ENCODE data around the gene SWT1. TPM values are rescaled to one million over a fixed set of nuclear protein-coding genes. Genes with fewer than 3 reads are reported as not detected.
A peak's percentile ranks its signal among the peaks of the same experiment; 100 is the strongest.

Gene SWT1
- total and polyA plus RNA-seq, 10 donors = 1.3 to 12.8 (median 6.6) TPM

DNA sequence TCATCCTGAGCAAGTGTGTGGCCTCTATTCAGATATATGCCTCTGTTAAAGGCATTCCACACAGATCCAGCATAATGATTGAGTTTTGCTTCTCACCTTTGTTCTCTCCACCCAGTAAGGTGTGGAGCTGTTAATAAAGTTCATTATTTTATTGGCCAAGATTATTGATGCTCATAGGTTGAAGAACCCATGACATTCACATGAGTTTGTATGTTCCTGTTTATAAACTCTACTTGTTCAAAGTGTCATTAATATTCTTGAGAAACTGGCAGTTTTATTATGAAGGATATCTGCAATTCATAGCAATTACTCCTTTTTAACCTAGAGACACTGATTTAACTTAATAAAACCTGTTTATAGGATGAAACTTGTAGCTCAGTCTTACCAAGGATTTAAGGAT is 138.1 kb downstream of the SWT1 start:
- H3K36me3 ChIP-seq = peaks cover 0 to 70% (median 48%) of the 10 kb centered on the region in 6 donors
- H3K27ac ChIP-seq = no peak overlapping the region
- no peak overlapping the region for H3K4me3 ChIP-seq
- no peak for TF ChIP-seq POLR2A (IDR thresholded peaks at IDR 0.05)
- no peak for TF ChIP-seq POLR2AphosphoS5 (IDR thresholded peaks at IDR 0.05)
- TF ChIP-seq, protein P1, sequence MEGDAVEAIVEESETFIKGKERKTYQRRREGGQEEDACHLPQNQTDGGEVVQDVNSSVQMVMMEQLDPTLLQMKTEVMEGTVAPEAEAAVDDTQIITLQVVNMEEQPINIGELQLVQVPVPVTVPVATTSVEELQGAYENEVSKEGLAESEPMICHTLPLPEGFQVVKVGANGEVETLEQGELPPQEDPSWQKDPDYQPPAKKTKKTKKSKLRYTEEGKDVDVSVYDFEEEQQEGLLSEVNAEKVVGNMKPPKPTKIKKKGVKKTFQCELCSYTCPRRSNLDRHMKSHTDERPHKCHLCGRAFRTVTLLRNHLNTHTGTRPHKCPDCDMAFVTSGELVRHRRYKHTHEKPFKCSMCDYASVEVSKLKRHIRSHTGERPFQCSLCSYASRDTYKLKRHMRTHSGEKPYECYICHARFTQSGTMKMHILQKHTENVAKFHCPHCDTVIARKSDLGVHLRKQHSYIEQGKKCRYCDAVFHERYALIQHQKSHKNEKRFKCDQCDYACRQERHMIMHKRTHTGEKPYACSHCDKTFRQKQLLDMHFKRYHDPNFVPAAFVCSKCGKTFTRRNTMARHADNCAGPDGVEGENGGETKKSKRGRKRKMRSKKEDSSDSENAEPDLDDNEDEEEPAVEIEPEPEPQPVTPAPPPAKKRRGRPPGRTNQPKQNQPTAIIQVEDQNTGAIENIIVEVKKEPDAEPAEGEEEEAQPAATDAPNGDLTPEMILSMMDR (IDR thresholded peaks at IDR 0.05 in 8 of 11, conservative IDR thresholded peaks at IDR 0.05 in 3 of 11) = no peak
- H3K27me3 ChIP-seq (replicated peaks in 1 of 7) = no peaks in the 10 kb centered on the region
- no peak for DNase-seq
- intact Hi-C loops (cut with DNase I; ENCODE audit: low total_unique reads) = no loop called here
- H3K9me3 ChIP-seq = no peaks in the 10 kb centered on the region
- H3K4me1 ChIP-seq = peaks cover 0 to 21% (median 12%) of the 10 kb centered on the region in 6 donors

DNA sequence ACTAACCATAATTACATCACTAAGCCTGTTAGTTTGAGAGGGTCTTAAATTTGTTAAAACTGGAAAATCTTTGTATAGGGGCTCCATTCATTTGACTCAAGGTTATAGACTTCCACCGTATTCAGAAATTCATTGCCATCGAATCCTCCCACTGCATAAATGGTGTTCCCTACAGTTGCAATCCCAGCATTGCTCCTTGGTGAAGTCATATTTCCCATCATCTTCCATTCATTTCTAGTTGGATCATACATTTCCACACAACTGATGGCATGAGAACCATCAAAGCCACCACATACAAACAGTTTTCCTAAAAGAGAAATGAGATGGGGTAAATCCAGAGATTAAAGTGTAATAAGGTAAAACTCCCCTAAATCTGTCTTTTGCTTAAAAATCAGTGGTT is 141.0 kb downstream of the SWT1 start:
- TF ChIP-seq POLR2A (IDR thresholded peaks at IDR 0.05) (no peak), POLR2AphosphoS5 (IDR thresholded peaks at IDR 0.05) (no peak)
- TF ChIP-seq, protein P1 (IDR thresholded peaks at IDR 0.05 in 8 of 11, conservative IDR thresholded peaks at IDR 0.05 in 3 of 11) = no peak
- peaks cover 0 to 99% (median 71%) of the 10 kb centered on the region in 6 donors for H3K36me3 ChIP-seq
- no peaks in the 10 kb centered on the region for H3K9me3 ChIP-seq
- no peak overlapping the region for H3K4me3 ChIP-seq
- no peaks in the 10 kb centered on the region for H3K27me3 ChIP-seq (replicated peaks in 1 of 7)
- no peak for DNase-seq
- intact Hi-C loops (cut with DNase I; ENCODE audit: low total_unique reads) = no loop called here
- H3K4me1 ChIP-seq = peaks cover 0 to 2% (median 0%) of the 10 kb centered on the region in 6 donors
- H3K27ac ChIP-seq = no peak overlapping the region
- 95 to 98% (median 96%) methylated on average over 2 of the region's 2 CpGs for WGBS, 5 donors

DNA sequence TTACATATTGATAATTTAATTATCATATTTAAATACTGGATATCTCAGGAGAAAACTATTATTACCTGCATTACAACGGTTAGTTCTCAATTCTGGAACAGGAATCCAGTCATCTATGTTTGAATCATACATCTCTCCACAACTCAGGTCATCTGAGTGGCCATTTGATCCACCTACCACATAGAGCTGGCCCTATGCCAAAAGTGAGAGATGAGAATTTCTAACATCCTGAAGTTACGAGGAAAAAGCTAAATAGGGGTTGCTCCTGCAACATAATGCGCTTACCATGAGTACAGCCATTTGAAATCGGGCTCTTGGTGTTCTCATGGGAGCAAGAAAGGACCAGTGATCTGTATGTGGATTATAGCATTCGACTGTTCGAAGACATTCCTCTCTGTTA is 143.2 kb downstream of the SWT1 start:
- no peak for DNase-seq
- Histone ChIP-seq H3K27ac (no peak overlapping the region), H3K4me3 (no peak overlapping the region), H3K27me3 (replicated peaks in 1 of 7) (no peaks in the 10 kb centered on the region), H3K36me3 (peaks cover 0 to 100% (median 89%) of the 10 kb centered on the region in 6 donors), H3K4me1 (no peaks in the 10 kb centered on the region), H3K9me3 (no peaks in the 10 kb centered on the region)
- WGBS, 5 donors = 90 to 98% (median 98%) methylated on average over 6 of the region's 6 CpGs
- intact Hi-C loops (cut with DNase I; ENCODE audit: low total_unique reads) = no loop called here
- peak in 1 of 3 donors; percentile 25 for TF ChIP-seq POLR2AphosphoS5 (IDR thresholded peaks at IDR 0.05)
- TF ChIP-seq POLR2A (IDR thresholded peaks at IDR 0.05) = no peak

DNA sequence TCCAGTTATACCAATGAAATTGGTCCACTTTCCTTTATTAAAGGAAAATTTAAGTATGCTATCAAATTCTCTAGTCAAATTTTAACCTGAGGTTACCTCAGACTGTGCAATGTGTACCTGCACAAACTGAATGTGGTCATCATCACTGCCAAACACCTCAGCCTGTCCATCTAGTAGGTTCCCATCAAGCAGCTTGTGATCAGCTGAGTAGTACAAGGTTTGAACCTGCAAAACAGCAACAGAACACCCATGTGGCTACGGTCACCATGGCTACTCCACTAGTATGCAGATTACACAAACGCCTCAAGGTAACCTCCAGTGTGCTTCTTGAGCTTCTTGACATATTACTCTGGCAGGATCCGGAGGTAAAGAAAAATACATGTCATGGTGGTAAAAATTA is 148.5 kb downstream of the SWT1 start:
- intact Hi-C loops (cut with DNase I; ENCODE audit: low total_unique reads) = no loop called here
- Histone ChIP-seq H3K27me3 (replicated peaks in 1 of 7) (no peaks in the 10 kb centered on the region), H3K9me3 (no peaks in the 10 kb centered on the region), H3K4me1 (peaks cover 0 to 16% (median 10%) of the 10 kb centered on the region in 6 donors), H3K4me3 (no peak overlapping the region), H3K36me3 (peaks cover 0 to 100% (median 89%) of the 10 kb centered on the region in 6 donors), H3K27ac (no peak overlapping the region)
- TF ChIP-seq POLR2AphosphoS5 (IDR thresholded peaks at IDR 0.05) (peak in 1 of 3 donors; percentile 26), POLR2A (IDR thresholded peaks at IDR 0.05) (no peak)
- TF ChIP-seq, protein P1 (IDR thresholded peaks at IDR 0.05 in 8 of 11, conservative IDR thresholded peaks at IDR 0.05 in 3 of 11) = no peak
- DNase-seq = no peak
- 93 to 99% (median 96%) methylated on average over 3 of the region's 3 CpGs for WGBS, 5 donors

DNA sequence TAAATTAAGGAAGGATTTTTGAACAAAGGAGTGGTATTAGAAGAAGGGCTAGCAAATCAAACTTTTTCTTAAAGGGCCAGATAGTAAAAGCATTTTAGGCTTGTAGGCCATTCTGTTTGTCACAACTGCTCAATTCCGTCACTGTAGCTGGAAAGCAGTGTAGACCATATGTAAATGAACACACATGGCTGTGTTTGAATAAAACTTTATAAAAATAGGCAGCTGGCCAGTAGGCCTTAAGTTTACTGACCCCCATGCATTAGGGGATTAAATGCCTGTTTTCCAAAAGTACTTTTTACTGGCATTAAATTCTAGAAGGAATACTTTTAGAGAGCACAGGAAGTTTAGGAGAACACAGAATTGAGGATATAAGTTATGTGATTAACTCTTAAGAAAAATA is 151.2 kb downstream of the SWT1 start:
- Histone ChIP-seq H3K9me3 (no peaks in the 10 kb centered on the region), H3K27me3 (replicated peaks in 1 of 7) (no peaks in the 10 kb centered on the region), H3K27ac (no peak overlapping the region), H3K4me1 (peaks cover 17 to 43% (median 34%) of the 10 kb centered on the region in 6 donors), H3K4me3 (no peak overlapping the region), H3K36me3 (peaks cover 0 to 81% (median 75%) of the 10 kb centered on the region in 6 donors)
- intact Hi-C loops (cut with DNase I; ENCODE audit: low total_unique reads) = no loop called here
- no peak for DNase-seq
- 87 to 94% (median 93%) methylated on average over 1 of the region's 1 CpG for WGBS, 5 donors
- no peak for TF ChIP-seq POLR2A (IDR thresholded peaks at IDR 0.05)
- TF ChIP-seq, protein P1 (IDR thresholded peaks at IDR 0.05 in 8 of 11, conservative IDR thresholded peaks at IDR 0.05 in 3 of 11) = no peak
- no peak for TF ChIP-seq POLR2AphosphoS5 (IDR thresholded peaks at IDR 0.05)

All from spleen (tissue), 11 donors.